PFSK-1 (cell line): ENCODE data around the gene WBP11.

ENCODE experiments used
- FOXP2 ChIP-seq: optimal IDR thresholded peaks from 2 replicates; pipeline ENCODE3; 2011; ENCODE audit warnings: borderline replicate concordance, control low read depth, inconsistent platforms; ENCODE audit not compliant: insufficient read depth; ENCODE audit errors: extremely low read length, extremely low read depth
- POLR2AphosphoS5 ChIP-seq: IDR thresholded peaks from 2 replicates; pipeline ENCODE4 v1.6.1; 2012; ENCODE audit warnings: low read depth, mild to moderate bottlenecking, control low read depth, low read length, moderate library complexity
- TAF1 ChIP-seq: IDR thresholded peaks from 2 replicates; pipeline ENCODE4 v1.6.1; 2012; ENCODE audit warnings: low read length, control low read depth, borderline replicate concordance; ENCODE audit not compliant: insufficient read depth

DNA sequence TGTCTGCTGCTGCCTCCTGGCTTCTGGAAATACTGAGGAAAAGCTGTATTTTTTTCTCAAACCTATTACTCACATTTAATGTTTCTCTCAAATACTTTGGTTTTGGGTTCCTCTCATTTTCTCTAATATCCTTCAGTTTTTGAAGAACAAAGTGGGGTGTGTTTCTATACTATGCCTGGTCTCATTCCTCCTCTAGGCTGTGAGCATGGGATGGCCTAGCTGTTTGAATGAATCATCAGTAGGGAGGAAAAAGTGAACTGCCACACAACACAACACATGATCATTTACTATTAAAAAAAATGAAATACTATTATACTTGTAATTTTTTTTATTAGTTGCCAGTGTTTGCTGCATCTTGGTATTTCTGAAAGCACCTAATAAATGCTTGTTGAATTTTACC lies 22.0 kb upstream of the WBP11 start:
- no peak for TF ChIP-seq FOXP2
- TF ChIP-seq TAF1: no peak
- TF ChIP-seq POLR2AphosphoS5: no peak
